NB4 (cell line): ENCODE measurements around the gene FAM20C.

Source experiments
- CTCF ChIP-seq: IDR thresholded peaks from one replicate; pipeline ENCODE4 v1.5.1; 2012; ENCODE audit warnings: low read depth, low read length
- MAX ChIP-seq: IDR thresholded peaks from 2 replicates; pipeline ENCODE4 v1.6.1; 2011; ENCODE audit warnings: low read depth, low read length
- MYC ChIP-seq: IDR thresholded peaks from 2 replicates; pipeline ENCODE4 v1.6.1; 2011; ENCODE audit warnings: low read depth, low read length
- POLR2A ChIP-seq: IDR thresholded peaks from 2 replicates; pipeline ENCODE4 v1.6.1; 2011; ENCODE audit warnings: mild to moderate bottlenecking; ENCODE audit not compliant: insufficient read length; ENCODE audit errors: extremely low read depth

- no peak for TF ChIP-seq CTCF
- TF ChIP-seq POLR2A = no peak
- no peak for TF ChIP-seq MYC
- no peak for TF ChIP-seq MAX
Measured at GRCh38 chr7:188174-188573, 4.2 kb upstream of the FAM20C start.
